GM12864 (cell line): Measurements from ENCODE around the gene FILIP1L.

Experiments
- DNase-seq: peaks from one replicate; pipeline ENCODE4 v3.0.0-alpha.2; 2011; ENCODE audit warnings: low read depth
- H3K4me3 ChIP-seq: 2 replicates; pipeline ENCODE4 v1.5.1; 2011; ENCODE audit warnings: mild to moderate bottlenecking, low read depth, low read length, control low read depth
- CTCF ChIP-seq: IDR thresholded peaks from 2 replicates; pipeline ENCODE4 v1.5.1; 2011; ENCODE audit warnings: low read depth, mild to moderate bottlenecking, moderate library complexity, low read length, control low read depth, inconsistent platforms; ENCODE audit errors: missing control alignments

Gene FILIP1L

GRCh38 chr3:99789011-99789721 lies 325.1 kb downstream of the FILIP1L start:
- peak; percentile 73 for TF ChIP-seq CTCF
- DNase-seq = peak; percentile 3
- no peak overlapping the region for H3K4me3 ChIP-seq
